PC-9 (cell line): ENCODE measurements around the gene CDKN3. TPM values are rescaled to one million over a fixed set of nuclear protein-coding genes. Genes with fewer than 3 reads are reported as not detected.

Source experiments
- BruUV-seq: library from RNA; stranded (reverse); fragments of 400-500 nt; replicated peaks from 2 replicates; lab custom pipeline; 2021; lab: Mats Ljungman, UMichigan
- CTCF ChIA-PET: fragments of 300-600 bp; sonication (Branson Sonifier 250); formaldehyde crosslinking; loops from one replicate; lab custom pipeline; 2022; ENCODE audit warnings: antibody characterized with exemption; lab: Charles Lee
- POLR2A ChIA-PET: fragments of 300-600 bp; sonication (Branson Sonifier 250); formaldehyde crosslinking; loops from one replicate; lab custom pipeline; 2022; ENCODE audit warnings: antibody characterized with exemption; ENCODE audit not compliant: unreplicated experiment; lab: Charles Lee
- DNase-seq, 2 experiments: peaks; one replicate each; pipeline versions ENCODE4 v3.0.0 to v3.0.0-alpha.2; 2015 to 2022; ENCODE audit warnings: mixed read lengths in 1 of 2
- H2AFZ ChIP-seq: fragments of 200-600 bp; sonication (generic); 2 replicates; pipeline ENCODE4 v1.8.1; 2017; ENCODE audit warnings: antibody characterized with exemption
- H3F3A ChIP-seq: fragments of 200-600 bp; sonication (generic); 2 replicates; pipeline ENCODE4 v1.8.1; 2017; ENCODE audit warnings: antibody characterized with exemption, mild to moderate bottlenecking, low read depth; ENCODE audit not compliant: insufficient read depth
- H3K27ac ChIP-seq: fragments of 200-600 bp; sonication (generic); 2 replicates; pipeline ENCODE4 v1.6.1; 2016; ENCODE audit warnings: mixed run types
- H3K27me3 ChIP-seq: fragments of 200-600 bp; sonication (generic); 2 replicates; pipeline ENCODE4 v1.6.1; 2016; ENCODE audit warnings: low read depth, mixed run types; ENCODE audit not compliant: insufficient read depth
- H3K36me3 ChIP-seq: fragments of 200-600 bp; sonication (generic); 2 replicates; pipeline ENCODE4 v1.6.1; 2016; ENCODE audit warnings: low read depth, mixed run types
- H3K4me1 ChIP-seq: fragments of 200-600 bp; sonication (generic); replicated peaks from 2 replicates; pipeline ENCODE4 v1.6.1; 2016; ENCODE audit warnings: mixed run types; ENCODE audit not compliant: insufficient read depth
- H3K4me2 ChIP-seq: fragments of 200-600 bp; sonication (generic); 2 replicates; pipeline ENCODE4 v1.6.1; 2017; ENCODE audit warnings: mixed run types
- H3K4me3 ChIP-seq: fragments of 200-600 bp; sonication (generic); 2 replicates; pipeline ENCODE4 v1.6.1; 2016; ENCODE audit warnings: mixed run types
- H3K79me2 ChIP-seq: fragments of 200-600 bp; sonication (generic); 2 replicates; pipeline ENCODE4 v1.6.1; 2017; ENCODE audit warnings: low read depth, mixed run types
- H3K9me2 ChIP-seq: fragments of 200-600 bp; sonication (generic); 2 replicates; pipeline ENCODE4 v1.8.1; 2017; ENCODE audit warnings: mild to moderate bottlenecking; ENCODE audit not compliant: insufficient read depth
- H3K9me3 ChIP-seq: fragments of 200-600 bp; sonication (generic); 2 replicates; pipeline ENCODE4 v1.8.1; 2016; ENCODE audit warnings: low read depth; ENCODE audit not compliant: insufficient read depth
- H4K20me1 ChIP-seq: fragments of 200-600 bp; sonication (generic); 2 replicates; pipeline ENCODE4 v1.8.1; 2017; ENCODE audit not compliant: insufficient read depth
- EZH2 ChIP-seq: fragments of 200-600 bp; sonication (generic); IDR thresholded peaks from 2 replicates; pipeline ENCODE4 v1.8.0; 2017; ENCODE audit warnings: antibody characterized with exemption, low read depth
- intact Hi-C: fragments of 100-400 bp; cut with micrococcal nuclease; formaldehyde crosslinking; loops from one replicate; pipeline ENCODE4 v1.10.0; 2022; ENCODE audit not compliant: unreplicated experiment
- total RNA-seq: library from RNA; stranded (reverse); gene quantifications from 2 replicates; pipeline ENCODE4 v1.2.3, GENCODE V29; 2021
- TF ChIP-seq, protein P1 (sequence below): fragments of 200-600 bp; sonication (generic); conservative IDR thresholded peaks from 2 replicates; pipeline ENCODE4 v1.6.1; 2017; ENCODE audit warnings: mixed run types, antibody characterized with exemption, mild to moderate bottlenecking, moderate library complexity

CDKN3 gene
- total RNA-seq, 1 experiment from 2014 or later, result 105 TPM

DNA sequence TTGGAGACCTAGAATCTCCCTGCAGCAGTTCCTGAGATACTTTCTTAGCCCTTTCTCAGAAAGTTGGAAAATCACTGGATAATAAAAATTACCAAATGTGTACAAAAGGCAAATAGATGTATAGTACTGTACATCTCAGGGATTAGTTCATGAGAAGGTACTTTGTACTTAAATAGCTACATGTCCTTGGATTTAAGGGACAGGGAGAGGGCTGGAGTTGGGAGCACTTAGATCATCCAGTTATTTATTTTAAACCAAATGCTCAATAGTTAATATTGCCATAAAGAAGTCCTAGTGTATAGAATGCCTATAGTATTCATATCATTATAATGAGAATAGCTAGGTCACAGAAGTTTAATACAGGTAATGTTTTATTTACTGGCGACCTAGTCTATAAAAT is 13.4 kb downstream of the CDKN3 start:
- Histone ChIP-seq H4K20me1 (no peaks in the 10 kb centered on the region), H3K9me2 (no peaks in the 10 kb centered on the region), H3K27ac (no peak overlapping the region), H3K36me3 (peaks cover 23% of the 10 kb centered on the region), H3K27me3 (no peaks in the 10 kb centered on the region), H3K79me2 (no peaks in the 10 kb centered on the region), H3K4me2 (no peak overlapping the region), H3K9me3 (no peaks in the 10 kb centered on the region), H3K4me1 (no peaks in the 10 kb centered on the region), H2AFZ (no peak overlapping the region), H3F3A (no peaks in the 10 kb centered on the region; the same call in 1 of the 2 replicates), H3K4me3 (no peak overlapping the region)
- intact Hi-C loops, result no loop called here
- ChIA-PET CTCF (interaction anchor here (0.6 kb wide), 1 partner anchor 685 kb away, joined by 3 read pairs; no protein-coding TSS in a partner anchor), POLR2A (interaction anchor here (0.7 kb wide), 1 partner anchor 11 kb away, joined by 4 read pairs; no protein-coding TSS in a partner anchor)
- DNase-seq, result no peak
- TF ChIP-seq, protein P1, sequence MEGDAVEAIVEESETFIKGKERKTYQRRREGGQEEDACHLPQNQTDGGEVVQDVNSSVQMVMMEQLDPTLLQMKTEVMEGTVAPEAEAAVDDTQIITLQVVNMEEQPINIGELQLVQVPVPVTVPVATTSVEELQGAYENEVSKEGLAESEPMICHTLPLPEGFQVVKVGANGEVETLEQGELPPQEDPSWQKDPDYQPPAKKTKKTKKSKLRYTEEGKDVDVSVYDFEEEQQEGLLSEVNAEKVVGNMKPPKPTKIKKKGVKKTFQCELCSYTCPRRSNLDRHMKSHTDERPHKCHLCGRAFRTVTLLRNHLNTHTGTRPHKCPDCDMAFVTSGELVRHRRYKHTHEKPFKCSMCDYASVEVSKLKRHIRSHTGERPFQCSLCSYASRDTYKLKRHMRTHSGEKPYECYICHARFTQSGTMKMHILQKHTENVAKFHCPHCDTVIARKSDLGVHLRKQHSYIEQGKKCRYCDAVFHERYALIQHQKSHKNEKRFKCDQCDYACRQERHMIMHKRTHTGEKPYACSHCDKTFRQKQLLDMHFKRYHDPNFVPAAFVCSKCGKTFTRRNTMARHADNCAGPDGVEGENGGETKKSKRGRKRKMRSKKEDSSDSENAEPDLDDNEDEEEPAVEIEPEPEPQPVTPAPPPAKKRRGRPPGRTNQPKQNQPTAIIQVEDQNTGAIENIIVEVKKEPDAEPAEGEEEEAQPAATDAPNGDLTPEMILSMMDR, result no peak
- no peak for TF ChIP-seq EZH2
- BruUV-seq, result no TSS peak

DNA sequence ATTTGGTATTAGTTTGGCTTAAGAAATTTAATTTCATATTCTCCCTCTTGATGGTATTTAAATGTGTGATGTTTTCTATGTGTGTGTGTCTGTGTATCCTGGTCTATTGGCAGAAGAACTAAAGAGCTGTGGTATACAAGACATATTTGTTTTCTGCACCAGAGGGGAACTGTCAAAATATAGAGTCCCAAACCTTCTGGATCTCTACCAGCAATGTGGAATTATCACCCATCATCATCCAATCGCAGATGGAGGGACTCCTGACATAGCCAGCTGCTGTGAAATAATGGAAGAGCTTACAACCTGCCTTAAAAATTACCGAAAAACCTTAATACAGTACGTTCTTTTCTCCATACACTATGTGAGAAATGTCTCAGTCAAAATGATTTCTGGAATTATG is 14.6 kb downstream of the CDKN3 start:
- ChIA-PET POLR2A (no interaction called here), CTCF (no interaction called here)
- no peak overlapping the region for H3K4me2 ChIP-seq
- H3K79me2 ChIP-seq, result no peaks in the 10 kb centered on the region
- no peak overlapping the region for H3K4me3 ChIP-seq
- peaks cover 23% of the 10 kb centered on the region for H3K36me3 ChIP-seq
- no TSS peak for BruUV-seq
- H3K9me2 ChIP-seq, result no peaks in the 10 kb centered on the region
- H3F3A ChIP-seq, result no peaks in the 10 kb centered on the region; the same call in 1 of the 2 replicates
- intact Hi-C loops, result no loop called here
- H4K20me1 ChIP-seq, result no peaks in the 10 kb centered on the region
- TF ChIP-seq EZH2, result no peak
- TF ChIP-seq, protein P1, result no peak
- no peaks in the 10 kb centered on the region for H3K27me3 ChIP-seq
- H2AFZ ChIP-seq, result no peak overlapping the region
- no peaks in the 10 kb centered on the region for H3K4me1 ChIP-seq
- no peak for DNase-seq
- no peak overlapping the region for H3K27ac ChIP-seq
- no peaks in the 10 kb centered on the region for H3K9me3 ChIP-seq

DNA sequence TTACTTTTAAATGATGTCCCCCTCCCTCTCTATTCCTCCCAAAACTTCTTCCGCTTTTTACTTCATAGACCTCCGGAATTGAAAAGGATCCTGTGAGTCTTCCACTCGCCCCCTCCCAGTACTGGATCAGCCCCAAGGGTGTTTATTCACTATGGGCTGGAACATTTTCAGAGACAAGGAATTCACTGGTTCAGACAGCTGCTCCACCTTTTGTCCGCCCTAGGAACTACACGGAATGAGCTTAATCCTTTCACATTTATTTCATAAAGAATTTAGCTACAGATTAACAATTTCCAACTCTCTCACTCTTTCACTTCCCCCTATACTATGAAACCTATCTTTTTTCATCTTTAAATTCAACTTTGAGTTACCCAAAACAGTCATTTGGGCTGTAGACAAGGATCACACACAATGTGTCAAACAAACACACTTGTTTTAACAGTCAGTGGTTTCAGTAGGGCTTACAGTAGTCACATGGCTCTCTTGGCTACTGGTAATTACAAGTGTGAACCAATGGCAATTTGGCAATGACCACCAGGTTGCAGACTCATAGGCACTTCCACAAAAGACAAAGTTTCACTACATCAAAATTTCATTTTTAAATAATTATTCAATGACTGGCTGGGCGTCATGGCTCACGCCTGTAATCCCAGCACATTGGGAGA is 23.8 kb downstream of the CDKN3 start:
- CTCF ChIA-PET, result interaction anchor here (0.7 to 1.0 kb wide), 2 partner anchors 11 to 54 kb away, joined by 3 to 6 read pairs; no protein-coding TSS in a partner anchor
- TF ChIP-seq, protein P1, result peak; percentile 67
- no peak for TF ChIP-seq EZH2
- H3K79me2 ChIP-seq, result no peaks in the 10 kb centered on the region
- DNase-seq, result peak in 1 of 2 experiments; percentile 43
- intact Hi-C loops, result loop anchor here (5.0 kb wide), 1 partner anchor 53 kb away; no protein-coding TSS in a partner anchor
- H3F3A ChIP-seq, result peaks cover 21% of the 10 kb centered on the region; the same call in 1 of the 2 replicates
- no peaks in the 10 kb centered on the region for H3K9me2 ChIP-seq
- no peaks in the 10 kb centered on the region for H3K4me1 ChIP-seq
- H3K36me3 ChIP-seq, result 0 out of 2 replicates have a peak, but pooled peaks cover 13% of the 10 kb centered on the region
- no peaks in the 10 kb centered on the region for H3K27me3 ChIP-seq
- no peak overlapping the region for H2AFZ ChIP-seq
- no peak overlapping the region for H3K4me3 ChIP-seq
- no peak overlapping the region for H3K4me2 ChIP-seq
- no TSS peak for BruUV-seq
- H3K27ac ChIP-seq, result no peak overlapping the region
- no peaks in the 10 kb centered on the region for H3K9me3 ChIP-seq
- POLR2A ChIA-PET, result interaction anchor here (0.6 kb wide), 3 partner anchors 10 to 1973 kb away, joined by 3 to 4 read pairs (median 3); partner anchors contain the start of gene GCH1
- no peaks in the 10 kb centered on the region for H4K20me1 ChIP-seq
